ENCODE results near the gene CFAP300. TPM values are rescaled to one million over a fixed set of nuclear protein-coding genes. Genes with fewer than 3 reads are reported as not detected.

Gene CFAP300
- polyA plus RNA-seq (2013, experiment 1 of 2), result 1.5 TPM
- polyA plus RNA-seq (2013, experiment 2 of 2), result 3.4 TPM

GRCh38 chr11:102047305-102047924 lies at the start of gene CFAP300:
Gene CFAP300, plus strand, starts transcription at chr11:102047437. Its CDS starts 34 bp downstream, at chr11:102047471.
- no peaks in the 10 kb centered on the region for H3K36me3 ChIP-seq (ENCODE audit: insufficient read depth, low read length)
- peaks cover 4% of the 10 kb centered on the region; the same call in 1 of the 2 replicates for H3K27me3 ChIP-seq (ENCODE audit: insufficient read depth, low read length)
- H3K27ac ChIP-seq (ENCODE audit: low read depth, low read length), result no peak within 1 kb of the TSS
- no peaks in the 10 kb centered on the region for H3K4me1 ChIP-seq (ENCODE audit: insufficient read depth, low read length)
- H3K9ac ChIP-seq (ENCODE audit: low read depth, low read length), result no peak within 1 kb of the TSS; the same call in 1 of the 2 replicates
- WGBS, result 50% methylated on average over 45 of the region's 45 CpGs
- H3K4me3 ChIP-seq (ENCODE audit: low read length), result peak within 1 kb of the TSS; percentile 60
- no peaks in the 10 kb centered on the region for H3K9me3 ChIP-seq (ENCODE audit: insufficient read depth, low read depth, low read length)

DNA sequence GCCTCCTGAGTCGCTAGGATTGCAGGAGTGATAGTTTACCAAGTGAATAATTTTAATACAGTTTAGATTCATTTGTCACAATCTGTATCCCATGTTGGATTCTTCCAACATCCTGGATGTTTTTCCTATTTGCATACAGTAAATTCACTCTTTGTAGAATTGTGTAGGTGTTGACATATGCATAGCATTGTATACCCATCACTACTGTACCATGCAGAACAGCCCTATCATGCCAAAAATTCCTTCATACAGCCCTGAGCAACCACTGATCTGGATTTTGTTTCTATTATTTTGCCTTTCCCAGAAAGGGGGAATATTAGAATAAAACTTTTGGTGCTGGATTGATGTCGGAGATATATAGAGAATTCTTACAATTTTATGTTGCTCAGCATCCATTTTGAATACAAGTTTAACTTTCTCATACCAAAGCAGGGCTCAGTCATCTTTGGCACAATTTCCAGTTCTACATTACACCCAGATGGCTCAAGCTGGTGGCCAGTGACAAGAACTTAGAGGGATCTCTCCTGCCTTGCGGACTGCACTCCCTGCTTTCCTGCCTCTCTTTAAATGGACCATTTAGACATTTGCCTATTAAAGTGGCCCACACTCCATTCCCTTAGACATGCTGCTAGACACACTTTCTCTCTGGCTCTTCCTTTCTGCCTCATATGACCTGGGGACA lies 45.4 kb upstream of the CFAP300 start:
- no peak overlapping the region for H3K9ac ChIP-seq (ENCODE audit: low read depth, low read length)
- H3K27me3 ChIP-seq (ENCODE audit: insufficient read depth, low read length), result no peaks in the 10 kb centered on the region
- no peak overlapping the region for H3K27ac ChIP-seq (ENCODE audit: low read depth, low read length)
- no peaks in the 10 kb centered on the region for H3K4me1 ChIP-seq (ENCODE audit: insufficient read depth, low read length)
- no peaks in the 10 kb centered on the region for H3K36me3 ChIP-seq (ENCODE audit: insufficient read depth, low read length)
- H3K4me3 ChIP-seq (ENCODE audit: low read length), result no peak overlapping the region
- 88% methylated on average over 1 of the region's 3 CpGs for WGBS
- no peaks in the 10 kb centered on the region for H3K9me3 ChIP-seq (ENCODE audit: insufficient read depth, low read depth, low read length)

DNA sequence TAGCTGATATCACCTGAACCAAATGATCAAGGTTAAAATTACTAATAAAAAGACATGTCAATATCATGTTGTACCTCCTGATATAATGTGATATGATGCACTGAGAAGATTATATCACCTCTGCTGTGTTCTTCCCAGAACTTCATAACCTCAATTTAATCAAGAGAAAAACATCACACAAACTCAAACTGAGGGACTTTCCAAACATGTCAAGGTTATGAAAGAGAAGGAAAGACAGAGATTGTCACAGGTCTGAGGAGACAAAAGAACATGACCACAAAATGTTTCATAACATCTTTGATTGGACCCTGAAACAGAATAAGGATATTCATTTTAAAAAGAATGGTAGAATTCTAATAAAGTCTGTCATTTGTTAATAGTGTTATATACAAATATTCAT lies 43.0 kb upstream of the CFAP300 start:
- Histone ChIP-seq H3K9me3 (ENCODE audit: insufficient read depth, low read depth, low read length) (no peaks in the 10 kb centered on the region), H3K27me3 (ENCODE audit: insufficient read depth, low read length) (no peaks in the 10 kb centered on the region), H3K36me3 (ENCODE audit: insufficient read depth, low read length) (no peaks in the 10 kb centered on the region), H3K9ac (ENCODE audit: low read depth, low read length) (no peak overlapping the region), H3K4me3 (ENCODE audit: low read length) (no peak overlapping the region), H3K4me1 (ENCODE audit: insufficient read depth, low read length) (no peaks in the 10 kb centered on the region), H3K27ac (ENCODE audit: low read depth, low read length) (no peak overlapping the region)

DNA sequence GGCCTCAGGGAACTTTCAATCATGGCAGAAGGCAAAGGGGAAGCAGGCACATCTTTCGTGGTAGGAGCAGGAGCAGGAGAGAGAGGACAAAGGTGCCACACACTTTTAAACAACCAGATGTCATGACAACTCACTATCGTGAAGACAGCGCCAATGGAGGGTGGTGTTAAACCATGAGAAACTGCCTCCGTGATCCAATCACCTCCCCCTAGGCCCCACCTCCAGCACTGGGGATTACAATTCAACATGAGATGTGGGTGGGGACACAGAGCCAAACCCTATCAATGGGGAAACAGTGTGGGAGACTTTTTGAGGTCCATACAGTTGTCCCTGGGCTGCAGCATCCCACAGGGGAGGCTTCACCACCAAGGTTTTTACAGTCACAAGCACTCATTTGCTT lies 41.9 kb upstream of the CFAP300 start:
- no peak overlapping the region for H3K9ac ChIP-seq (ENCODE audit: low read depth, low read length)
- no peaks in the 10 kb centered on the region for H3K36me3 ChIP-seq (ENCODE audit: insufficient read depth, low read length)
- H3K9me3 ChIP-seq (ENCODE audit: insufficient read depth, low read depth, low read length), result no peaks in the 10 kb centered on the region
- no peak overlapping the region for H3K27ac ChIP-seq (ENCODE audit: low read depth, low read length)
- H3K4me3 ChIP-seq (ENCODE audit: low read length), result no peak overlapping the region
- no peaks in the 10 kb centered on the region for H3K4me1 ChIP-seq (ENCODE audit: insufficient read depth, low read length)
- 81% methylated on average over 4 of the region's 4 CpGs for WGBS
- no peaks in the 10 kb centered on the region for H3K27me3 ChIP-seq (ENCODE audit: insufficient read depth, low read length)

- Histone ChIP-seq H3K9me3 (ENCODE audit: insufficient read depth, low read depth, low read length) (no peaks in the 10 kb centered on the region), H3K36me3 (ENCODE audit: insufficient read depth, low read length) (no peaks in the 10 kb centered on the region), H3K27me3 (ENCODE audit: insufficient read depth, low read length) (no peaks in the 10 kb centered on the region), H3K9ac (ENCODE audit: low read depth, low read length) (no peak overlapping the region), H3K4me1 (ENCODE audit: insufficient read depth, low read length) (peaks cover 9% of the 10 kb centered on the region; the same call in 1 of the 2 replicates), H3K4me3 (ENCODE audit: low read length) (no peak overlapping the region), H3K27ac (ENCODE audit: low read depth, low read length) (no peak overlapping the region)
- WGBS, result 92% methylated on average over 5 of the region's 7 CpGs
Measured at GRCh38 chr11:102006835-102007566, 40.2 kb upstream of the CFAP300 start.

DNA sequence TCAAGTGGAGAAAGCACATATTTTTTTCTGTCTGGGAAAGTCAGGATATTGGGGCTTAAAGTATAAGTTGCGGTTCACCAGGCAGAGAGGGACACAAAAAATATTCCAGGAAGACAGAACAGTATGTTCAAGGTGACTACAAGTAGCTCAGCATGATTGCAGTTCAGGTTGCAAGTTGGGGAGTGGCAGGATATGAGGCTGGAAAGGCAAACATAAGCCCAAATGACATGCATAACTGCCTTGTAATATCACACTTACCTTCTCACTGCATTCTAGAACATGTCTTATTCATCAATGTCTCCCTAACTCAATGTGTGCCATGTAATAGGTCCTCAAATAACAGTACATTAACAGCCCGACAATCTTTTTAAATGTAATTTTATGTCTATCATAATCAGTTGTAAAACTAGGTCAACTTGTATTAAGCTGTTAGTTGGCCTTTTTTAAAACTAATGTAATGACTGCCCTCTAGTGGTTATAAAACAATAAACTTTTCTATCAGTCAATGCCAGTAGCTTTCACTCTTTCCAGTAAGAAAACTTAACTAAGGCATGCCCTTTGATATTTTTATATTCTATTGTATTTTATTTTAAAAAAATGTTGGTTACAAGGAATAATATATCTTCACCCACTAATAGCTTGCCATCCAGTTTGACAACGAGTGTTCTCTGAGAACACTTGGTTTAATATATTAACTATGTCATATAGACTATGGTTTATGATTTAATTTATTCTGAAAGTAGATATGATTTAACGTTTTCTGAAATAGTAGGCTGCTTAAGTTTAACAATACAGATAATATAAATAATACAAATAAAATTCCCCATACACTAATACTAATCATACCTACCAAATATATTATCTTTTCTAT lies 39.4 kb upstream of the CFAP300 start:
- H3K9me3 ChIP-seq (ENCODE audit: insufficient read depth, low read depth, low read length), result no peaks in the 10 kb centered on the region
- peaks cover 9% of the 10 kb centered on the region; the same call in 1 of the 2 replicates for H3K4me1 ChIP-seq (ENCODE audit: insufficient read depth, low read length)
- 95% methylated on average over 1 of the region's 4 CpGs for whole genome bisulfite sequencing
- H3K36me3 ChIP-seq (ENCODE audit: insufficient read depth, low read length), result no peaks in the 10 kb centered on the region
- H3K4me3 ChIP-seq (ENCODE audit: low read length), result no peak overlapping the region
- H3K27ac ChIP-seq (ENCODE audit: low read depth, low read length), result no peak overlapping the region
- no peak overlapping the region for H3K9ac ChIP-seq (ENCODE audit: low read depth, low read length)
- no peaks in the 10 kb centered on the region for H3K27me3 ChIP-seq (ENCODE audit: insufficient read depth, low read length)

GRCh38 chr11:102010776-102011494 lies 36.3 kb upstream of the CFAP300 start:
- no peaks in the 10 kb centered on the region for H3K27me3 ChIP-seq (ENCODE audit: insufficient read depth, low read length)
- no peak overlapping the region for H3K27ac ChIP-seq (ENCODE audit: low read depth, low read length)
- H3K9me3 ChIP-seq (ENCODE audit: insufficient read depth, low read depth, low read length), result no peaks in the 10 kb centered on the region
- peaks cover 9% of the 10 kb centered on the region; the same call in 1 of the 2 replicates for H3K4me1 ChIP-seq (ENCODE audit: insufficient read depth, low read length)
- H3K4me3 ChIP-seq (ENCODE audit: low read length), result no peak overlapping the region
- WGBS, result 23% methylated on average over 12 of the region's 12 CpGs
- H3K9ac ChIP-seq (ENCODE audit: low read depth, low read length), result no peak overlapping the region
- no peaks in the 10 kb centered on the region for H3K36me3 ChIP-seq (ENCODE audit: insufficient read depth, low read length)

GRCh38 chr11:102012946-102013345 lies 34.3 kb upstream of the CFAP300 start:
- no peaks in the 10 kb centered on the region for H3K9me3 ChIP-seq (ENCODE audit: insufficient read depth, low read depth, low read length)
- H3K4me3 ChIP-seq (ENCODE audit: low read length), result no peak overlapping the region
- no peak overlapping the region for H3K27ac ChIP-seq (ENCODE audit: low read depth, low read length)
- 80% methylated on average over 3 of the region's 3 CpGs for WGBS
- peaks cover 9% of the 10 kb centered on the region; the same call in 1 of the 2 replicates for H3K4me1 ChIP-seq (ENCODE audit: insufficient read depth, low read length)
- H3K27me3 ChIP-seq (ENCODE audit: insufficient read depth, low read length), result no peaks in the 10 kb centered on the region
- H3K36me3 ChIP-seq (ENCODE audit: insufficient read depth, low read length), result no peaks in the 10 kb centered on the region
- no peak overlapping the region for H3K9ac ChIP-seq (ENCODE audit: low read depth, low read length)

DNA sequence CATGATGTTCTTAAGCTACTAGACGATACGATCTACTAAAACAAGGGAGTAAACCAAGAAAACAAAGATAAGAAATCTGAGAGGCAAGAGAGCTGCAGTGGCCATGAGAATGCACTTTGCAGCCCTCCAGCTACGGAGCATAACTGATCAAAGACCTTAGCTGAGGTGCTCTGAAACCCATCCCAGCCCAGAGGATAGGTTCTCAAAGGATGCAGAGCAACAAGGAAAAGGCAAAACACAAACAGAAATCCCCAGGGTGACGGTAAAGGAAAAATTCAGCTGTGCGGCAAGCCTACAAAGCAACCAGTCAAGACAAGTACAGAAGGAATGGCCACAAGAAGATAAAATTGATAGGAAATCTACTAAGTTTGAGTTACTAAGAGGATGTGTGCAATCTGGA lies 32.5 kb upstream of the CFAP300 start:
- H3K27me3 ChIP-seq (ENCODE audit: insufficient read depth, low read length), result no peaks in the 10 kb centered on the region
- 96% methylated on average over 5 of the region's 5 CpGs for WGBS
- no peaks in the 10 kb centered on the region for H3K9me3 ChIP-seq (ENCODE audit: insufficient read depth, low read depth, low read length)
- no peak overlapping the region for H3K9ac ChIP-seq (ENCODE audit: low read depth, low read length)
- no peaks in the 10 kb centered on the region for H3K36me3 ChIP-seq (ENCODE audit: insufficient read depth, low read length)
- peaks cover 9% of the 10 kb centered on the region; the same call in 1 of the 2 replicates for H3K4me1 ChIP-seq (ENCODE audit: insufficient read depth, low read length)
- no peak overlapping the region for H3K4me3 ChIP-seq (ENCODE audit: low read length)
- H3K27ac ChIP-seq (ENCODE audit: low read depth, low read length), result no peak overlapping the region

DNA sequence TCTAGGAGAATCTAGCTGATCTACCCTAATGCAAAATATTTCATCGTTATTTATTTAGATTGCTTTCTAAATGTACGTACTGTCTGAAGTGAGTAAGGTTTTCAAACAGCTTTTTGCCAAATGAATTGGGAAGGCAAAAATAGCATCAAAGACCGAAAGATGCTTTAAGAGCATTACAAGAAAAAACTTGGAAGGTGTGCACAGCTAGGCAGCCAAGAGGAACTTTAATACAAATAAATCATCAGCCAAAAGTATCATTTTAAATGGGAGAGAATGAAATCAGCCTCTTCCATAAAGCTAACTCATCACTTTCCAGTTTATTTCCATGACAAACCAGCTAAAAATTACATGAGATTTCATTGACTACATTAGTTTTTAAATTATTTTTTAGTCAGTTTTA lies 30.2 kb upstream of the CFAP300 start:
- 98% methylated on average over 3 of the region's 3 CpGs for WGBS
- no peak overlapping the region for H3K4me3 ChIP-seq (ENCODE audit: low read length)

More for the DNA sequence above, 30.2 kb upstream of the CFAP300 start:
- H3K36me3 ChIP-seq (ENCODE audit: insufficient read depth, low read length), result no peaks in the 10 kb centered on the region
- no peaks in the 10 kb centered on the region for H3K9me3 ChIP-seq (ENCODE audit: insufficient read depth, low read depth, low read length)
- no peaks in the 10 kb centered on the region for H3K4me1 ChIP-seq (ENCODE audit: insufficient read depth, low read length)
- H3K9ac ChIP-seq (ENCODE audit: low read depth, low read length), result no peak overlapping the region
- no peaks in the 10 kb centered on the region for H3K27me3 ChIP-seq (ENCODE audit: insufficient read depth, low read length)
- no peak overlapping the region for H3K27ac ChIP-seq (ENCODE audit: low read depth, low read length)

All from HUES64 (cell line).